Psoas muscle (tissue), 8 donors: ENCODE measurements around the gene PYGL. TPM values are rescaled to one million over a fixed set of nuclear protein-coding genes. Genes with fewer than 3 reads are reported as not detected.

Experiments
- ATAC-seq, 4 donors: fragments of 200-7000 bp; cut with Tn5 transposase; one replicate each; pipeline ENCODE4 v1.9.1; 2020; ENCODE audit warnings: moderate library complexity in 3 of 4, mild to moderate bottlenecking in 2 of 4
- DNase-seq, 2 donors: peaks; one replicate each; pipeline ENCODE4 v3.0.0-alpha.2; 2020
- H3K27ac ChIP-seq: fragments of 200-600 bp; one replicate; pipeline ENCODE4 v1.8.0; 2022
- H3K27me3 ChIP-seq, 3 donors: fragments of 200-600 bp in 1 of 3; one replicate each; pipeline versions ENCODE4 v1.6.1 to v1.8.0; 2013 to 2022; ENCODE audit warnings: low read length in 2 of 3, mild to moderate bottlenecking in 2 of 3, moderate library complexity in 1 of 3; ENCODE audit not compliant: insufficient read depth in 3 of 3
- H3K36me3 ChIP-seq, 2 donors: fragments of 200-600 bp in 1 of 2; one replicate each; pipeline versions ENCODE4 v1.6.1 to v1.8.0; 2013 to 2022; ENCODE audit warnings: low read depth in 1 of 2, mild to moderate bottlenecking in 1 of 2, moderate library complexity in 1 of 2; ENCODE audit not compliant: insufficient read depth in 1 of 2
- H3K4me1 ChIP-seq: fragments of 200-600 bp; one replicate; pipeline ENCODE4 v1.8.0; 2022
- H3K4me3 ChIP-seq: fragments of 200-600 bp; one replicate; pipeline ENCODE4 v1.8.0; 2022; ENCODE audit warnings: mild to moderate bottlenecking
- H3K9me3 ChIP-seq: fragments of 200-600 bp; one replicate; pipeline ENCODE4 v1.8.0; 2022
- WGBS, 3 donors: extraction: QIAGEN DNeasy Blood & Tissue Kit; methylation state at CpG; one replicate each; pipeline versions ENCODE4 v1.1.6 to v1.1.7; 2013; 5-methylcytosine and 5-hydroxymethylcytosine counted together
- intact Hi-C, 2 donors: fragments of 100-400 bp; cut with DNase I; formaldehyde crosslinking; loops; one replicate each; pipeline versions ENCODE4 v1.11.0 to v1.14.2; 2022
- polyA plus RNA-seq, 3 donors: library from polyadenylated mRNA; stranded (reverse); fragments of 200-250 nt; gene quantifications; one replicate each; pipeline ENCODE4 v1.2.3, GENCODE V29; 2013
- total RNA-seq, 4 donors: library from RNA; stranded (reverse); fragmentation: NEBNext Ultra II Directional in 2 of 4; extraction: Animal tissue kit (Norgen Biotek cat#: 25700) in 2 of 4; gene quantifications; one replicate each; pipeline versions ENCODE4 v1.2.1 to v1.2.4, GENCODE V29; 2021 to 2023
- TF ChIP-seq, protein P1 (sequence below): fragments of 200-600 bp; IDR thresholded peaks from one replicate; pipeline ENCODE4 v1.8.0; 2022; ENCODE audit warnings: antibody characterized with exemption
- donor health status: healthy with polysubstance abuse.
- donor health status: DM: no; HTN: no; CAD: no; lungs with moderate emphysema.
- donor health status: Bipolar disorder and iron deficiency.
- donor health status: healthy.
- donor health status: DM: yes; HTN: yes; CAD: no.
- donor health status: DM: no; HTN: no; CAD: no.
- donor health status: DM: no; HTN: no; CAD: no.
- donor health status: DM: yes; HTN: yes; CAD: no.

Gene PYGL
- total and polyA plus RNA-seq, 7 donors: 2.3 to 24.7 (median 7.6) TPM

DNA sequence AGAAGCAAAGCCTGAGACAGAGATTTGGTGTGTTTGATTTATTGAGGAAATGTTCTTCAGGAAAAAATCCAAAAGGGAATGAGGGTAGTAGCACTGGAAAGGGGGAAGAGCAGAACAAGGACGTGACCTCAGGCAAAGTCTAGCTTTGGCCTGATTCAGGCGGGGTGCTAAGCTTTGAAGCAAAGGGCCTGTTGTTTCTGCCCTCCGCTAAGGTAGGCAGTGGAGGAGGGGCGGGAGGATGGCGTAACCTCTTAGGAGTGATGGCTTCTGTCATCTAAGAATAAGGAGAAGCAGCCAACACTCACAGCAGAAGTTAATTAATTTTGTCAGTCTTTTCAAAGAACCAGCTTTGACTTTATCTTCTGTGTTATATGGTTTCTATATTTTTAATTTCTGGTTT lies 52.0 kb downstream of the PYGL start:
- Histone ChIP-seq H3K36me3 (no peaks in the 10 kb centered on the region), H3K4me3 (no peak overlapping the region), H3K9me3 (no peaks in the 10 kb centered on the region), H3K27ac (no peak overlapping the region), H3K27me3 (no peaks in the 10 kb centered on the region), H3K4me1 (no peaks in the 10 kb centered on the region)
- 82 to 86% (median 84%) methylated on average over 5 of the region's 5 CpGs for WGBS, 3 donors
- intact Hi-C loops: no loop called here
- ATAC-seq (no peak), DNase-seq (no peak)
- TF ChIP-seq, protein P1, sequence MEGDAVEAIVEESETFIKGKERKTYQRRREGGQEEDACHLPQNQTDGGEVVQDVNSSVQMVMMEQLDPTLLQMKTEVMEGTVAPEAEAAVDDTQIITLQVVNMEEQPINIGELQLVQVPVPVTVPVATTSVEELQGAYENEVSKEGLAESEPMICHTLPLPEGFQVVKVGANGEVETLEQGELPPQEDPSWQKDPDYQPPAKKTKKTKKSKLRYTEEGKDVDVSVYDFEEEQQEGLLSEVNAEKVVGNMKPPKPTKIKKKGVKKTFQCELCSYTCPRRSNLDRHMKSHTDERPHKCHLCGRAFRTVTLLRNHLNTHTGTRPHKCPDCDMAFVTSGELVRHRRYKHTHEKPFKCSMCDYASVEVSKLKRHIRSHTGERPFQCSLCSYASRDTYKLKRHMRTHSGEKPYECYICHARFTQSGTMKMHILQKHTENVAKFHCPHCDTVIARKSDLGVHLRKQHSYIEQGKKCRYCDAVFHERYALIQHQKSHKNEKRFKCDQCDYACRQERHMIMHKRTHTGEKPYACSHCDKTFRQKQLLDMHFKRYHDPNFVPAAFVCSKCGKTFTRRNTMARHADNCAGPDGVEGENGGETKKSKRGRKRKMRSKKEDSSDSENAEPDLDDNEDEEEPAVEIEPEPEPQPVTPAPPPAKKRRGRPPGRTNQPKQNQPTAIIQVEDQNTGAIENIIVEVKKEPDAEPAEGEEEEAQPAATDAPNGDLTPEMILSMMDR: no peak

DNA sequence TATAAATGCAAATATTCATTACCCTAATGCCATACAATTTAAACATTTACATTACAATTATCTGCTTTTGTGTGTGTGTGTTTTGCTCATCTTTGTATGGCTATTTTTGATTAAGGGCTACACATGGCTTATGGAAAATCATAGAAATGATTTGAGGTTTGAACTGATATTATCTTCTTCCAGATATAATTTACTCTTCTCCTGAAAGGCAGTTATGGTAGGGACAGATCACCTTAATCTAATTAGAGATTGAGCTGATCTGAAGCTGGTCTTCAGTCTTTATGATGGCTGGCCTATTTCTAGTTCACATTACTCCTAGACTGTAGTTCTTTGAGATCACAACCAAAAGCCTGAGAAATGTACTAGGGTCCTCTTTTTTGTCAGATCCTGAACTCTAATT lies 56.8 kb downstream of the PYGL start:
- TF ChIP-seq, protein P1: no peak
- Histone ChIP-seq H3K9me3 (no peaks in the 10 kb centered on the region), H3K4me3 (no peak overlapping the region), H3K36me3 (no peaks in the 10 kb centered on the region), H3K27me3 (no peaks in the 10 kb centered on the region), H3K4me1 (no peaks in the 10 kb centered on the region), H3K27ac (no peak overlapping the region)
- intact Hi-C loops: no loop called here
- ATAC-seq (no peak), DNase-seq (no peak)

DNA sequence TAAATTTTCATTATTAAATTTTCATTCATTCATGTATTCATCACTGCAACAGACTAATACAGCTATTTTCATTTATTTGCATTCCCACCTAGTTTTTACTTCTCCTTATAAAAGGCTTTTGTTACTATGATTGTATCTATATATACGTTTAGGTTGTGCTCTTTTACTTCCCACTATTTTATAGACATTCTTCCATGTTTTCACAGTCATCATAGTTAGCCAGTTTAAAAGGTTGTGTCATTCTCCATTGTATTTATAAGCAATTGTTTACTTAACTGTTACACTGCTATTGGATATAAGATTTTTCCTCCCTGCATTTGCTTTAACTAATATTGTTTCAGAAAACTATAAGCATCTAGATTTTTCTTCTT lies 60.5 kb downstream of the PYGL start:
- intact Hi-C loops: no loop called here
- Histone ChIP-seq H3K9me3 (no peaks in the 10 kb centered on the region), H3K27ac (no peak overlapping the region), H3K4me3 (no peak overlapping the region), H3K27me3 (no peaks in the 10 kb centered on the region), H3K4me1 (no peaks in the 10 kb centered on the region), H3K36me3 (no peaks in the 10 kb centered on the region)
- WGBS, 3 donors: 74 to 95% (median 84%) methylated on average over 1 of the region's 1 CpG
- ATAC-seq (no peak), DNase-seq (no peak)
- TF ChIP-seq, protein P1: no peak

DNA sequence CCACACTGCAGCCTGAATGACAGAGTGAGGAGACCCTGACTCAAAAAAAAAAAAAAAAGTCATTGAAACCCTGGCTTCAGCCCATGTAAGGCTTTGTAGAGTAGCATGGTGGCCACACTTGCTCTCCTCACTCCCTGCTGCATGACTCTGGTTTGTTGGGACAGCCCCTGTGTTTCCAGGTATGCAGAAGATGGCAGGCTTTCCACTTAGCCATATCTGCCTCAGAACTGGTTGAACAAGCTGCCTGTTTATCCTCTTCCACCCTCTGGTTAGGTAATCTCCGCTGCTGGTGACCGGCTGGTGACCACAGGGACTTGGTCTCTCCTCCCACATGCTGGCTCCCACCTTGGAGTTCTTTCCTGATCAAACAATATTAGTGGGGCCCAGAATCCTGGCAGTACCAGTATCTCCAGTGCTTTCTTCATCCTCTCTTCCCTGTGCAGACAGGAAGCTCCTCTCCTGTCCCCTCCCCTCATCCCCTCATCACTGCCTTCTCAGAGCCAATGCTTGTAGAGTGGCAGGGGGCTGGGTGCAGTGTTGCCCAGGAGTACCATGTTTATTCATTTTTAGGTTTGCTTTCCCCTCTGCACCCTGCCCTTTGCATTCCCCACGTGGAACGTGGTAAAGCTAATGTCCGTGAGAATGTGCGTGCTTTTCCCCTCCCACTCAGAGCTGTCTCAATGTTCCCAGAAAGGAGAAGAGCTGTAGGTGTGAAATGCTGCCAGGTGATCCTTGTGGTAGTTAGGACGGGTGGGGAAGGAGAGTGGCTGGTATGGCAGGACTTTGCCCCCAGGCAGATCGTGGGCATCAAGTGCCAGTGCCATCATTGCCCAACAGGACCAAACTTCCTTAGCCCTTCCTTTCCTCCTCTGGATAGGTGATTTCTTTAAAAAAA lies 61.1 kb downstream of the PYGL start:
- TF ChIP-seq, protein P1: no peak
- intact Hi-C loops: no loop called here
- Histone ChIP-seq H3K4me3 (no peak overlapping the region), H3K9me3 (no peaks in the 10 kb centered on the region), H3K27me3 (no peaks in the 10 kb centered on the region), H3K36me3 (no peaks in the 10 kb centered on the region), H3K4me1 (no peaks in the 10 kb centered on the region), H3K27ac (no peak overlapping the region)
- 73 to 78% (median 77%) methylated on average over 8 of the region's 8 CpGs for WGBS, 3 donors
- DNase-seq: no peak
- ATAC-seq: no peak
